Activated CD4-positive, alpha-beta T cell treated with anti-CD3 and anti-CD28 coated beads, Interleukin-2, amount 50 U/mL, for 24 hours (primary cell): ENCODE data around the gene CRIM1.

Experiments
- DNase-seq, 2 donors: peaks; one replicate each; pipeline ENCODE4 v3.0.0-alpha.2; 2020; ENCODE audit warnings: low read depth in 1 of 2, low spot score in 1 of 2

The CRIM1 gene

DNA sequence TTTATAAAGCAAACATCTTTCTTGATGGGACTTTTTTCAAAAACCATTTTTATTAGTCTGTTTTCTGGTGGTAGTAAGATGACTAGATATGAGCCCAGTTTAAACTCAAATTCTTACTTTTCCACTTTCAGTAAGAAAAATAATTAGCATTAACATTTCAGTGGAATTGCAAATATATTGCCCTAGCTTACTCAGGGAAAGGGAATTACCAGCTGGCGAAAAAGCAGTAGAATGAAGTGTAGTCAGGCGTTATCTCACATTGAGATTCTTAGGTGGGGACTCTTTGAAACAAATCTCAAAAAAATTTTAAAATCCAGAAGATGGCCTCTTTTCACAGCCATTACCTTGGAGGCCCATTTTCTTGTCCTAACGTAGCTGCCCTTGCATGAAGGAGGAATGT, 65.8 kb downstream of the CRIM1 start:
- no peak for DNase-seq

DNA sequence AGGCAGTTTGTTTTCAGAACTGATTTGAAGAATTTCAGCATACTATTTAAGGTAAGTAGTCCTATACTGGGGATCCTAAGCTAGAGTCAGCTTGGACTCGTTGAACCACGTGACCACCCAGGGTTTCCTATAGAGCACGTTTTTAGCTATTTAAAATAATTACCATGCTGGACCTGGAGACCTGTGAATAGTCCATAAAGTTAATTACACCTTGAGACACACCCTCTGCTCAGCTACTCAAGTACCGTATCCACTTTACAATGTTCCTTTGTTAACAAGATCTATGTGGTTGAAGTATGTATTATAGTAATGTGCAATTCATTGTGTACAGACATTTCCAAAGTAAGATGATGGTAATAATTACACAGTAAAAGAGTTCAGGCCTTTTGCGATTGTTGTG, 67.6 kb downstream of the CRIM1 start:
- DNase-seq, result no peak

GRCh38 chr2:36423619-36424120, 68.1 kb downstream of the CRIM1 start:
- DNase-seq, result no peak

DNA sequence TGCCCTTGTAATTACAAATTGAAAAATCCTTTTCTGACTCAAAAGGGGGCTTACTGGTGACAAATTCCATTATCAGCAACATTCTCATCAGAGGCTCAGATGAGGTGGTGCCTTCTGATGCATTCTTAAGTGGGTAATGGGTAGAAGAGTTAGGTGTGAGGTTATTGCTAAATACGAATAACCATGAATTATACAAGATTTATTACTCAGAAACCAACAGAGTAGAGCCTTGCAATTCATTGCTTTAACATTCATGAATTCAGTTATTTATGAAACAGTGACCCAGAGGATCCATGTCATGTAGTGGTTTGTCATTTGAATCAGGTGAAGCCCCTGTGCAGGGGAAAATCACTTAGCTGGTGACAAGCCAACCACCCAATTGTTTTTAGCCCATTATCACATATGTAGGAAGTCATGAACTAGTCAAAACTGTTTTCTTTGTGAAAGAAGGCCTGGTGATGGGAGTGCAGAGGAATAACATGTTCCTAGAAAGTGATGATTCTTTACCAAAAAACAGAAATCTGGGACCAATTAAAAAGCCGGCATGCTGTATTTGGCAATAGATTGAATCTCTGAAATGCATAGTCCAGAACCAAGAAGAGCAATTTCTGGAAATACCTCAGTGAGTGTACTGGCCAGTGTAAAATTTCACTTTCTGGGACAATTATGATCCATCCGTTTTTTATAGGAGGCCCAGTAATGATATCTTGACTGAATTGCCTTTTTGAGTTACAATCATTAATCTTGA, 70.2 kb downstream of the CRIM1 start:
- DNase-seq, result no peak

- no peak for DNase-seq
Measured at GRCh38 chr2:36427790-36428243, 72.2 kb downstream of the CRIM1 start.

- no peak for DNase-seq
Measured at GRCh38 chr2:36430549-36430948, 75.0 kb downstream of the CRIM1 start.

GRCh38 chr2:36432479-36432878, 76.9 kb downstream of the CRIM1 start:
- no peak for DNase-seq

DNA sequence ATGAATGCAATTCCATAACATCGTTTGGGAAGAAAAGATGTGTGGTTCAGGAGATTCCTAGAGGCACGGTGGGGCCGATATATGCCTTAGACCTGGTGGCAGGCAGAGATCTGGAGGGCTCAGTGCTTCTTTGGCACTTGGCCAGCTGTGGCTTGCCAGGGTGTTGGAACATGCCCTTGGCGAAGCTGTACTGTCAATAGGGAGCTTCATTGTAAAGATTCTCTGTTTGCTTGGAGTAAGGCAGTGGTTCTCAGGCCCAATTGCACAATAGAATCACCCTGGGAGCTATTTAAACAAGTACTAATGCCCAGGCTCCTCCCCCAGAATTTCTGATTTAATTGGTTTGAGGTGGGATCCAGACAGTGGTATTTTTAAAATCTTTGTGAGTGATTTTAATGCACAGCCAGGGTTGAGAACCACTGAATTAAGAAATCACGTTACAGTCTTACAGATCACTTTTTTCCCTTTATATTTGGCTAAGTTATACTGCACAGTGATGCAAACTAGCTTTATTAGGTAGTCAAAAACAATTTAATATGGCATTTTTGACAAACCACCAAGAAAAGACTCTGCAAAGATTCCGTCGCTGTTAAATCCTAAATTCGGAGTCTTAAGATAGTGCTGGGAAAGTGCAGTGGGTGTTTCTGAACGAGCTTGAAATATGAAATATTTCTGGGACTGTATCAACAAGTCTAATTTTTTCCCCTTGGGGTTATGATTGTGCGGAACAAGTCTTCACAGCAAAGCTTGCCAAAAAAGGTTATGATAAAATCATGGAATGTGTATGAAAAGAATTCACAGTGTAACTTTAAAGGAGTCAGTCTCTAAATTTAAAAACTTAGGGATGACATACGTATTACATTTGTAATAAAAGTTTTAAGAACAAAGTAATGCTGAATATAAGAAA, 78.0 kb downstream of the CRIM1 start:
- DNase-seq, result no peak

- no peak for DNase-seq
Measured at GRCh38 chr2:36438449-36438977, 82.9 kb downstream of the CRIM1 start.

GRCh38 chr2:36439084-36439483, 83.5 kb downstream of the CRIM1 start:
- DNase-seq, result no peak

DNA sequence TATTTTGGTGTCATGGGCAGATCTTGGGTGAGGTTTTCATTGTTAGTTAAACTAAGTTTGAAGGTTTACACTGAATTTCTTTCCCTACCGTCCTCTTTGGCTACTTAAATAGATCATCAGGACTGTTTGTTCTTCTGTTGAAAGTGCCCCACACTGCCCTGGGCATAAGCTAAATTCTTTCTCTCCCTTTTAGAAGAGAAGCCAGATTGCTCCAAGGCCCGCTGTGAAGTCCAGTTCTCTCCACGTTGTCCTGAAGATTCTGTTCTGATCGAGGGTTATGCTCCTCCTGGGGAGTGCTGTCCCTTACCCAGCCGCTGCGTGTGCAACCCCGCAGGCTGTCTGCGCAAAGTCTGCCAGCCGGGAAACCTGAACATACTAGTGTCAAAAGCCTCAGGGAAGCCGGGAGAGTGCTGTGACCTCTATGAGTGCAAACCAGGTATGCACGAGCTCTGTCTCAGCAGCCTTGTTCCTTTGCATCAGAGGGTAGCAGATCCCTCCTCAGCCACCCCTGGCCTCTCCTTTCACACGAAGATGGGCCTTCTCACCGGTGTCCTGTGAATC, 85.6 kb downstream of the CRIM1 start:
- DNase-seq, result no peak

GRCh38 chr2:36441816-36442215, 86.2 kb downstream of the CRIM1 start:
- no peak for DNase-seq

GRCh38 chr2:36444216-36444936, 88.8 kb downstream of the CRIM1 start:
- DNase-seq, result no peak

- no peak for DNase-seq
Measured at GRCh38 chr2:36445185-36445866, 89.7 kb downstream of the CRIM1 start.

- DNase-seq, result no peak
Measured at GRCh38 chr2:36446294-36446693, 90.7 kb downstream of the CRIM1 start.

GRCh38 chr2:36449213-36449612, 93.6 kb downstream of the CRIM1 start:
- DNase-seq, result no peak

DNA sequence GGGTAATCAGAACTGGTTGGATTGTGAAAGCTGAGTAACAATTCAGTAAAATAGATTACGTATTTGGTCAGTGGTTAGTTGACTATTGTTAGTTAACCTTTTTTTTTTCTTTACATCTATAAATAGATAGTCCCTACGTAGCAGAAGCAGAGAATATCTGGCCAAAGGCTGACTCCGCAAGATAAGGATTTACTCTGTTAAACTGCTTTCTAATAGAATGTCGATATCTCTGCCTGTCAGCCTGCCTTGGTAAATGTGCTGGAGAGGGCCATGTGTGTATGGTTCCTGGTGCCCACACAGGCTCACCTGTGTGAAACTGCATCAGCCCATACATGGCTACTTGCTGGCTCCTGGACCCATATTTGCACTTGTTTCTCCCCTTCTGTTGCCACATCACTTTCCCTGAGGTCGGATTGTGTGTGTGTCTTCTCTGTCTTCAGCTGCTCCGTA, 94.4 kb downstream of the CRIM1 start:
- DNase-seq, result no peak

DNA sequence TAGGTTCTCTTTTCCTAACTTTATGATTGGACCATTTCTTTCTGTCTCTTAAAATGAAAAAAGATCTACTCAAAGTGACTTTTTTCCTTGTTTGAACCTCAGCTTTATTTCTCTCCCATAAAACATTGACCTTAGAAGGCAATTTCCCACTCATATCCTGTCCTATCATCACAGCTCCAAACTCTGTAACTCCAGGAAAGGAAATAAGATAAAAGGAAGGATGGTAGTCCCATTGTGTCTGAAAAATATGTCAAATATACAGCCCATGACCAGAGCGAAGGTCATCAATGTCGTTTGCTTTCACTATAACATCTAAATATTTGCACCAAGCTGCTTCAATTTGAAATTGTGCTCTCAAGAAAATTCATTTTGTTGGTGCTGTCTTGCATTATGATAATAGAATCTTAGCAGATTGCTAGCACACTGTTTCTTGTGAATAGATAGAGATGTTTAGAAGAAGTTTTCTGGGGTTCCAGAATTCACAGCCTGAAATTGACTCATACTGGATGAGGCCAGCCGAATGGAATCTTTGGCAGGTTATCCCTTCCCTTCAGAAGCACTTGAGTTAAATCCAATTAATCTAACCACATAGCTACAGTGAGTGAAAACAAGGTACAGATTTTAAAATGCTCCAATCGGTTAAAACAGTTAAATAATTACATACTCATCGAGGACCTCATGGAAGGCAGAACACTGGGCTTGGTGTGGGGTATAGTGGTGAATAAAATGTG, 95.1 kb downstream of the CRIM1 start:
- DNase-seq, result no peak

DNA sequence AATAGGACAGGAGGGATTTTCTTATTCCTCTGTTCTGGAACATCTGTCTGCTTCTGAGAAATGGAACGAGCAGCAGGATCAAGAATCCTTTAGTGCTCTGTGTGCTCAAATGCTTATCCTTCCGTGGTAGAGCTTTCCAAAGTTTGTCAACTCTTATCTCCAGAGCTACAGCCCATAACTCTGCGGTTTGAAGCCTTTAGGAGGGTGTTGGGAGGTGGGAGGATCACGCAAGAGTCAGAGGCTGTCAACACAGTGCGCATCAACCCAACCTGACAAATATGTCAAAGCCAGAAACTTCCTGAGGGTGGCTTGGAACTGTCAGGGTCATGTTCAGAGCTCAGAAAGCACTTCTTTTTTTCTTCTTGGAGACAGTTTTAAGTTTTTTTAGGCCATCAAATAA, 95.9 kb downstream of the CRIM1 start:
- no peak for DNase-seq

DNA sequence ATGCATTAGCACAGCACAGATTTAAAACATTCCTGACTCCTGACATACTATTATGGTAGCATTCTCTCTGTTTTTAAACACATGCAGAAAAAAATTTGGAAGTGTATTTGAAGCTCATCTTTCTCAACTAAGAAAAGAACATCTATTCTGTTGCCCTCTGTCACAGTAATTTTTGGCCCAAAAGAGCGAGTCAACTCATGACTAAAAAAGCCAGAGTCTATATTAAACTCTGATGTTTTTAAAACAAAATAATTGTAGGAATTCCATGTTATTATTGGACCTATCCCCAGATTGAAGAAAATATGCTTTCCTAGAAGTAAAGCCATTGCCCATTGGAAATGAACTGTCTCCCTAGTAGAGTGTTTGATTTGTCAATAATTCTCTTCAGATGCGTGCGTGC, 96.7 kb downstream of the CRIM1 start:
- no peak for DNase-seq
